ENCODE results near the gene GET4.

Gene GET4

GRCh38 chr7:892648-893593, 16.6 kb downstream of the GET4 start:
- no peaks in the 10 kb centered on the region for H3K27me3 Mint-ChIP-seq (ENCODE audit: low read depth)
- H3K27ac Mint-ChIP-seq, result no peak overlapping the region
- no peak overlapping the region for H3K4me3 Mint-ChIP-seq
- H3K4me1 Mint-ChIP-seq (ENCODE audit: low read depth), result peaks cover 2% of the 10 kb centered on the region
- no peaks in the 10 kb centered on the region for H3K9me3 Mint-ChIP-seq
- H3K36me3 Mint-ChIP-seq (ENCODE audit: low read depth), result peaks cover 27% of the 10 kb centered on the region

- Mint-ChIP-seq H3K27me3 (ENCODE audit: low read depth) (no peaks in the 10 kb centered on the region), H3K4me1 (ENCODE audit: low read depth) (peaks cover 2% of the 10 kb centered on the region), H3K9me3 (no peaks in the 10 kb centered on the region), H3K27ac (no peak overlapping the region), H3K4me3 (no peak overlapping the region), H3K36me3 (ENCODE audit: low read depth) (peaks cover 26% of the 10 kb centered on the region)
Measured at GRCh38 chr7:893686-894085, 17.3 kb downstream of the GET4 start.

- Mint-ChIP-seq H3K27ac (no peak overlapping the region), H3K4me1 (ENCODE audit: low read depth) (peaks cover 2% of the 10 kb centered on the region), H3K4me3 (no peak overlapping the region), H3K36me3 (ENCODE audit: low read depth) (peaks cover 24% of the 10 kb centered on the region), H3K27me3 (ENCODE audit: low read depth) (no peaks in the 10 kb centered on the region), H3K9me3 (no peaks in the 10 kb centered on the region)
Measured at GRCh38 chr7:894164-894867, 18.0 kb downstream of the GET4 start.

GRCh38 chr7:894927-895450, 18.6 kb downstream of the GET4 start:
- Mint-ChIP-seq H3K4me3 (no peak overlapping the region), H3K36me3 (ENCODE audit: low read depth) (peaks cover 24% of the 10 kb centered on the region), H3K27ac (no peak overlapping the region), H3K4me1 (ENCODE audit: low read depth) (peaks cover 2% of the 10 kb centered on the region), H3K9me3 (no peaks in the 10 kb centered on the region), H3K27me3 (ENCODE audit: low read depth) (no peaks in the 10 kb centered on the region)

- Mint-ChIP-seq H3K36me3 (ENCODE audit: low read depth) (peaks cover 21% of the 10 kb centered on the region), H3K4me1 (ENCODE audit: low read depth) (peaks cover 2% of the 10 kb centered on the region), H3K27me3 (ENCODE audit: low read depth) (no peaks in the 10 kb centered on the region), H3K27ac (no peak overlapping the region), H3K4me3 (no peak overlapping the region), H3K9me3 (no peaks in the 10 kb centered on the region)
Measured at GRCh38 chr7:895451-896052, 19.2 kb downstream of the GET4 start.

- H3K36me3 Mint-ChIP-seq (ENCODE audit: low read depth), result peaks cover 18% of the 10 kb centered on the region
- H3K27me3 Mint-ChIP-seq (ENCODE audit: low read depth), result no peaks in the 10 kb centered on the region
- no peak overlapping the region for H3K27ac Mint-ChIP-seq
- H3K4me1 Mint-ChIP-seq (ENCODE audit: low read depth), result peaks cover 2% of the 10 kb centered on the region
- H3K9me3 Mint-ChIP-seq, result no peaks in the 10 kb centered on the region
- no peak overlapping the region for H3K4me3 Mint-ChIP-seq
Measured at GRCh38 chr7:896346-897075, 20.2 kb downstream of the GET4 start.

- H3K27ac Mint-ChIP-seq, result no peak overlapping the region
- no peaks in the 10 kb centered on the region for H3K27me3 Mint-ChIP-seq (ENCODE audit: low read depth)
- no peak overlapping the region for H3K4me3 Mint-ChIP-seq
- H3K9me3 Mint-ChIP-seq, result no peaks in the 10 kb centered on the region
- peaks cover 18% of the 10 kb centered on the region for H3K36me3 Mint-ChIP-seq (ENCODE audit: low read depth)
- H3K4me1 Mint-ChIP-seq (ENCODE audit: low read depth), result peaks cover 2% of the 10 kb centered on the region
Measured at GRCh38 chr7:897086-897485, 20.7 kb downstream of the GET4 start.

GRCh38 chr7:897771-898376, 21.5 kb downstream of the GET4 start:
- H3K27me3 Mint-ChIP-seq (ENCODE audit: low read depth), result no peaks in the 10 kb centered on the region
- H3K4me1 Mint-ChIP-seq (ENCODE audit: low read depth), result no peaks in the 10 kb centered on the region
- H3K36me3 Mint-ChIP-seq (ENCODE audit: low read depth), result peaks cover 11% of the 10 kb centered on the region

GRCh38 chr7:898460-898854, 22.1 kb downstream of the GET4 start:
- Mint-ChIP-seq H3K36me3 (ENCODE audit: low read depth) (peaks cover 7% of the 10 kb centered on the region), H3K27ac (no peak overlapping the region), H3K27me3 (ENCODE audit: low read depth) (no peaks in the 10 kb centered on the region), H3K9me3 (no peaks in the 10 kb centered on the region), H3K4me1 (ENCODE audit: low read depth) (no peaks in the 10 kb centered on the region), H3K4me3 (no peak overlapping the region)

More at GRCh38 chr7:897771-898376, 21.5 kb downstream of the GET4 start:
- Mint-ChIP-seq H3K27ac (no peak overlapping the region), H3K4me3 (no peak overlapping the region), H3K9me3 (no peaks in the 10 kb centered on the region)

- no peaks in the 10 kb centered on the region for H3K9me3 Mint-ChIP-seq
- no peaks in the 10 kb centered on the region for H3K27me3 Mint-ChIP-seq (ENCODE audit: low read depth)
- H3K27ac Mint-ChIP-seq, result no peak overlapping the region
- no peaks in the 10 kb centered on the region for H3K4me1 Mint-ChIP-seq (ENCODE audit: low read depth)
- no peak overlapping the region for H3K4me3 Mint-ChIP-seq
- peaks cover 6% of the 10 kb centered on the region for H3K36me3 Mint-ChIP-seq (ENCODE audit: low read depth)
Measured at GRCh38 chr7:898855-899681, 22.7 kb downstream of the GET4 start.

- Mint-ChIP-seq H3K4me1 (ENCODE audit: low read depth) (no peaks in the 10 kb centered on the region), H3K27ac (no peak overlapping the region), H3K4me3 (no peak overlapping the region), H3K27me3 (ENCODE audit: low read depth) (no peaks in the 10 kb centered on the region), H3K36me3 (ENCODE audit: low read depth) (peaks cover 6% of the 10 kb centered on the region), H3K9me3 (no peaks in the 10 kb centered on the region)
Measured at GRCh38 chr7:899806-900205, 23.5 kb downstream of the GET4 start.

GRCh38 chr7:900331-901040, 24.1 kb downstream of the GET4 start:
- H3K27ac Mint-ChIP-seq, result no peak overlapping the region
- no peaks in the 10 kb centered on the region for H3K9me3 Mint-ChIP-seq
- H3K36me3 Mint-ChIP-seq (ENCODE audit: low read depth), result peaks cover 6% of the 10 kb centered on the region
- peaks cover 5% of the 10 kb centered on the region for H3K27me3 Mint-ChIP-seq (ENCODE audit: low read depth)
- no peaks in the 10 kb centered on the region for H3K4me1 Mint-ChIP-seq (ENCODE audit: low read depth)
- H3K4me3 Mint-ChIP-seq, result no peak overlapping the region

GRCh38 chr7:901041-901387, 24.7 kb downstream of the GET4 start:
- peaks cover 6% of the 10 kb centered on the region for H3K36me3 Mint-ChIP-seq (ENCODE audit: low read depth)
- no peaks in the 10 kb centered on the region for H3K4me1 Mint-ChIP-seq (ENCODE audit: low read depth)
- H3K27ac Mint-ChIP-seq, result no peak overlapping the region
- H3K9me3 Mint-ChIP-seq, result no peaks in the 10 kb centered on the region
- peaks cover 6% of the 10 kb centered on the region for H3K27me3 Mint-ChIP-seq (ENCODE audit: low read depth)
- no peak overlapping the region for H3K4me3 Mint-ChIP-seq

Measured in T-helper 1 cell treated with Interleukin-12 subunit alpha and Interleukin-12 subunit beta and Interleukin-4 antibody, amounts not matched to agents 30 μg/mL and 1 μg/mL, for 36 hours (primary cell).